Suprapubic skin (tissue), 4 donors: Measurements from ENCODE around the gene CYP26C1.

Experiments used
- CTCF ChIP-seq, 2 donors: fragments of 200-600 bp in 1 of 2; fragments of 450-650 bp in 1 of 2; sonication (generic) in 1 of 2; IDR thresholded peaks; one replicate each; pipeline ENCODE4 v1.5.1; 2016 to 2019; ENCODE audit warnings: antibody characterized with exemption in 2 of 2, mild to moderate bottlenecking in 1 of 2, moderate library complexity in 1 of 2
- EP300 ChIP-seq: sonication (generic); formaldehyde crosslinking; IDR thresholded peaks from one replicate; pipeline ENCODE4 v1.6.1; 2017; ENCODE audit warnings: antibody characterized with exemption
- POLR2A ChIP-seq, 2 donors: fragments of 450-650 bp; IDR thresholded peaks; one replicate each; pipeline ENCODE4 v1.6.1; 2017; ENCODE audit warnings: antibody characterized with exemption in 2 of 2, mild to moderate bottlenecking in 2 of 2, moderate library complexity in 2 of 2
- POLR2AphosphoS5 ChIP-seq, 3 donors: sonication (generic); formaldehyde crosslinking; IDR thresholded peaks; one replicate each; pipeline ENCODE4 v1.6.1; 2017; ENCODE audit warnings: antibody characterized with exemption in 3 of 3

- TF ChIP-seq CTCF (IDR thresholded peaks at IDR 0.05) (no peak), POLR2A (IDR thresholded peaks at IDR 0.05) (no peak), POLR2AphosphoS5 (IDR thresholded peaks at IDR 0.05) (no peak), EP300 (no peak)
Measured at GRCh38 chr10:93091960-93092359, 31.4 kb downstream of the CYP26C1 start.
